ENCODE data around the gene ICAM4. TPM values are rescaled to one million over a fixed set of nuclear protein-coding genes. Genes with fewer than 3 reads are reported as not detected.

ICAM4 gene
- total and polyA plus RNA-seq, 2 of the 13 experiments (the other 11 are each of a cell fraction or from before 2014, with no cell fraction given), result 2.9 to 4.0 TPM

- TF ChIP-seq, protein P1, sequence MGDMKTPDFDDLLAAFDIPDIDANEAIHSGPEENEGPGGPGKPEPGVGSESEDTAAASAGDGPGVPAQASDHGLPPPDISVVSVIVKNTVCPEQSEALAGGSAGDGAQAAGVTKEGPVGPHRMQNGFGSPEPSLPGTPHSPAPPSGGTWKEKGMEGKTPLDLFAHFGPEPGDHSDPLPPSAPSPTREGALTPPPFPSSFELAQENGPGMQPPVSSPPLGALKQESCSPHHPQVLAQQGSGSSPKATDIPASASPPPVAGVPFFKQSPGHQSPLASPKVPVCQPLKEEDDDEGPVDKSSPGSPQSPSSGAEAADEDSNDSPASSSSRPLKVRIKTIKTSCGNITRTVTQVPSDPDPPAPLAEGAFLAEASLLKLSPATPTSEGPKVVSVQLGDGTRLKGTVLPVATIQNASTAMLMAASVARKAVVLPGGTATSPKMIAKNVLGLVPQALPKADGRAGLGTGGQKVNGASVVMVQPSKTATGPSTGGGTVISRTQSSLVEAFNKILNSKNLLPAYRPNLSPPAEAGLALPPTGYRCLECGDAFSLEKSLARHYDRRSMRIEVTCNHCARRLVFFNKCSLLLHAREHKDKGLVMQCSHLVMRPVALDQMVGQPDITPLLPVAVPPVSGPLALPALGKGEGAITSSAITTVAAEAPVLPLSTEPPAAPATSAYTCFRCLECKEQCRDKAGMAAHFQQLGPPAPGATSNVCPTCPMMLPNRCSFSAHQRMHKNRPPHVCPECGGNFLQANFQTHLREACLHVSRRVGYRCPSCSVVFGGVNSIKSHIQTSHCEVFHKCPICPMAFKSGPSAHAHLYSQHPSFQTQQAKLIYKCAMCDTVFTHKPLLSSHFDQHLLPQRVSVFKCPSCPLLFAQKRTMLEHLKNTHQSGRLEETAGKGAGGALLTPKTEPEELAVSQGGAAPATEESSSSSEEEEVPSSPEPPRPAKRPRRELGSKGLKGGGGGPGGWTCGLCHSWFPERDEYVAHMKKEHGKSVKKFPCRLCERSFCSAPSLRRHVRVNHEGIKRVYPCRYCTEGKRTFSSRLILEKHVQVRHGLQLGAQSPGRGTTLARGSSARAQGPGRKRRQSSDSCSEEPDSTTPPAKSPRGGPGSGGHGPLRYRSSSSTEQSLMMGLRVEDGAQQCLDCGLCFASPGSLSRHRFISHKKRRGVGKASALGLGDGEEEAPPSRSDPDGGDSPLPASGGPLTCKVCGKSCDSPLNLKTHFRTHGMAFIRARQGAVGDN (CRISPR knock-in tag; IDR thresholded peaks at IDR 0.05), result peak; percentile 94
- TF ChIP-seq ZNF17 (CRISPR knock-in tag; IDR thresholded peaks at IDR 0.05), result no peak
- TF ChIP-seq ZFP41 (CRISPR knock-in tag; IDR thresholded peaks at IDR 0.05; ENCODE audit: borderline replicate concordance), result no peak
- 0 out of 2 replicates have a peak, but pooled peaks have one; percentile 25 for TF ChIP-seq RARA (CRISPR knock-in tag; IDR thresholded peaks at IDR 0.05)
- TF ChIP-seq ZFP36L2 (CRISPR knock-in tag; IDR thresholded peaks at IDR 0.05), result no peak
- TF ChIP-seq KLF12 (CRISPR knock-in tag; IDR thresholded peaks at IDR 0.05; ENCODE audit: borderline replicate concordance), result no peak
- no peak for TF ChIP-seq PAX8 (CRISPR knock-in tag; IDR thresholded peaks at IDR 0.05; ENCODE audit: borderline replicate concordance)
- 0 out of 2 replicates have a peak, but pooled peaks have one; percentile 73 for TF ChIP-seq KLF15 (CRISPR knock-in tag; IDR thresholded peaks at IDR 0.05; ENCODE audit: borderline replicate concordance)
- TF ChIP-seq LBX2 (CRISPR knock-in tag; IDR thresholded peaks at IDR 0.05; ENCODE audit: borderline replicate concordance), result peak; percentile 87; the same call in 1 of the 2 replicates
- TF ChIP-seq CAMTA2 (CRISPR knock-in tag; IDR thresholded peaks at IDR 0.05; ENCODE audit: borderline replicate concordance), result peak; percentile 58; the same call in 1 of the 2 replicates
- TF ChIP-seq MED1 (CRISPR knock-in tag; IDR thresholded peaks at IDR 0.05), result 0 out of 2 replicates have a peak, but pooled peaks have one; percentile 27
- TF ChIP-seq, protein P2, sequence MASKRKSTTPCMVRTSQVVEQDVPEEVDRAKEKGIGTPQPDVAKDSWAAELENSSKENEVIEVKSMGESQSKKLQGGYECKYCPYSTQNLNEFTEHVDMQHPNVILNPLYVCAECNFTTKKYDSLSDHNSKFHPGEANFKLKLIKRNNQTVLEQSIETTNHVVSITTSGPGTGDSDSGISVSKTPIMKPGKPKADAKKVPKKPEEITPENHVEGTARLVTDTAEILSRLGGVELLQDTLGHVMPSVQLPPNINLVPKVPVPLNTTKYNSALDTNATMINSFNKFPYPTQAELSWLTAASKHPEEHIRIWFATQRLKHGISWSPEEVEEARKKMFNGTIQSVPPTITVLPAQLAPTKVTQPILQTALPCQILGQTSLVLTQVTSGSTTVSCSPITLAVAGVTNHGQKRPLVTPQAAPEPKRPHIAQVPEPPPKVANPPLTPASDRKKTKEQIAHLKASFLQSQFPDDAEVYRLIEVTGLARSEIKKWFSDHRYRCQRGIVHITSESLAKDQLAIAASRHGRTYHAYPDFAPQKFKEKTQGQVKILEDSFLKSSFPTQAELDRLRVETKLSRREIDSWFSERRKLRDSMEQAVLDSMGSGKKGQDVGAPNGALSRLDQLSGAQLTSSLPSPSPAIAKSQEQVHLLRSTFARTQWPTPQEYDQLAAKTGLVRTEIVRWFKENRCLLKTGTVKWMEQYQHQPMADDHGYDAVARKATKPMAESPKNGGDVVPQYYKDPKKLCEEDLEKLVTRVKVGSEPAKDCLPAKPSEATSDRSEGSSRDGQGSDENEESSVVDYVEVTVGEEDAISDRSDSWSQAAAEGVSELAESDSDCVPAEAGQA (IDR thresholded peaks at IDR 0.05; ENCODE audit: low read depth), result 0 out of 2 replicates have a peak, but pooled peaks have one; percentile 5
- TF ChIP-seq, protein P2 (CRISPR knock-in tag; IDR thresholded peaks at IDR 0.05; ENCODE audit: borderline replicate concordance), result 0 out of 2 replicates have a peak, but pooled peaks have one; percentile 56
- 0 out of 2 replicates have a peak, but pooled peaks have one; percentile 4 for TF ChIP-seq TOE1 (CRISPR knock-in tag; IDR thresholded peaks at IDR 0.05)
Observed at GRCh38 chr19:10289167-10289835, 2.5 kb downstream of the ICAM4 start (continued).
